VCaP (cell line): ENCODE data around the gene PTPRD.

ENCODE experiments used
- H3K27ac ChIP-seq: fragments of 450-650 bp; 2 replicates; pipeline ENCODE4 v1.5.1; 2017
- CTCF ChIP-seq: fragments of 450-650 bp; conservative IDR thresholded peaks from 2 replicates; pipeline ENCODE4 v1.5.1; 2017; ENCODE audit warnings: mild to moderate bottlenecking, moderate library complexity

The PTPRD gene

DNA sequence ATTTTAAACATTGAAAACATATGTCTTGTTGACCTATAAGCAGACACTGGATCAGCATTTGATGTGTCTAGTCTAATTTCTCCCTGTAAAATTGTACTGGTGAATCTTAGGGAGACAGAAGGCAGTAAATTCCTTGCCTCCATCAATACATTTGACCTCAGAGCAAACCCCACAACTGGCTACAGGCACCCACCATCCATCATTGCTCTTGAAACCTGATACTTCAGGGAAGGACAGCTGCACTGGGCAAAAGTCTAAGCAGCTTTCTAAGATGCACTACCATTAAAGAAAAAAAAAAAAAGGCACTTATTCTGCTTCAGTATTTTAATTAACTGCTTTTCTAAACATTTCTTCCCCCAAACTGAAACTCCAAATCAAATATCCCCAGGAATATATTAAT, 1761.9 kb downstream of the PTPRD start:
- no peak for TF ChIP-seq CTCF
- no peak overlapping the region for H3K27ac ChIP-seq

DNA sequence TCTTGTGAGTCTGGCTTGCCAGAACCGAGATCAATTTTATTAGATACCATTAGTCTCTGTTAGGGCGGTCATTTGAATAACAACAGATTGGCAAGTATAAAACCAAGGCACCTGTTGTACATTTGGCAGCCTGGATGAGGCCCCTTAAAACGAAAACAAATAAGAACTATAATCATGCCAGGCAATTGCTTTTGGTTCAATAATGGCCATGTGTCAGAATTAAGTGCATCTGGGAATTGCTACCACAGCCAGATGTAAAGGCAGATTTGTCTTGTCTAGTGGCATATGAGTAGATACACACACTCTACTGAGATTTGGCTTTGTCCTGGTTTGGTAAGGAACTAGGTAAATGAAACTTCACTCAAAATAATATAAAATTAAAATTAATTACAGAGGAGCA, 1767.0 kb downstream of the PTPRD start:
- no peak for TF ChIP-seq CTCF
- no peak overlapping the region for H3K27ac ChIP-seq

GRCh38 chr9:8845376-8845775, 1767.4 kb downstream of the PTPRD start:
- H3K27ac ChIP-seq, result no peak overlapping the region
- no peak for TF ChIP-seq CTCF

- no peak overlapping the region for H3K27ac ChIP-seq
- TF ChIP-seq CTCF, result no peak
These were observed 1768.3 kb downstream of the PTPRD start for GRCh38 chr9:8844549-8844948.

GRCh38 chr9:8842402-8843193, 1770.2 kb downstream of the PTPRD start:
- H3K27ac ChIP-seq, result no peak overlapping the region
- TF ChIP-seq CTCF, result no peak

GRCh38 chr9:8838136-8838535, 1774.7 kb downstream of the PTPRD start:
- no peak for TF ChIP-seq CTCF
- no peak overlapping the region for H3K27ac ChIP-seq

- no peak for TF ChIP-seq CTCF
These were observed 1777.5 kb downstream of the PTPRD start for GRCh38 chr9:8835291-8835690.

More at GRCh38 chr9:8835291-8835690, 1777.5 kb downstream of the PTPRD start:
- no peak overlapping the region for H3K27ac ChIP-seq
